ENCODE data around the gene ZCCHC24.
"Not testable (repeated sequence)": the region's sequence is repeated elsewhere in the genome, so short reads cannot be mapped to it uniquely, and the experiment has no call there.

Gene ZCCHC24

DNA sequence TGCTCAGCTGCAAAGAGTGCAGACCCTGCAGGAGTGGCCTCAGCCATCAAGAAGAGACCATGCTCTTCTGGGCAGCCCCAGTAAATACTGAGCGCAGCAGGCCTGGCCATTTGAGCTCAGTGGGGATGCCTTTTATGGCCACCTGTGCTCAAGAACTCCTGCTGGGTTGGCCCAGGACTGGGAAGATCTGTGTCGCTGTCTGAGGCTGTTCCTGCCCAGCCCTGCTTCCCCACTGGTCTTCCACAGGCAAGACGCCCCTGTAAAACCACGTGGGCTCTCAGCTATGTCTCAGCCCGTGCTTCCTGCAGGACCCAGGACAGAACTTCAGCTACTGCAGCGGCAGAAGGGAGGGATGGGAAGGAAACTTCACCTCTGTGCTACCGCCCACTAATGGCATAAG, 108.7 kb downstream of the ZCCHC24 start:
- Histone ChIP-seq H3K4me1 (ENCODE audit: control insufficient read depth, low read depth, low read length) (peaks cover 10% of the 10 kb centered on the region), H3K36me3 (ENCODE audit: control insufficient read depth, low read depth, low read length) (no peaks in the 10 kb centered on the region), H3K9me3 (ENCODE audit: control insufficient read depth, low read depth, low read length) (no peaks in the 10 kb centered on the region), H3K4me3 (ENCODE audit: low read length) (no peak overlapping the region), H3K27me3 (ENCODE audit: control insufficient read depth, insufficient read depth, low read length) (no peaks in the 10 kb centered on the region), H3K9ac (ENCODE audit: low read length) (no peak overlapping the region), H3K27ac (ENCODE audit: low read length) (no peak overlapping the region)

DNA sequence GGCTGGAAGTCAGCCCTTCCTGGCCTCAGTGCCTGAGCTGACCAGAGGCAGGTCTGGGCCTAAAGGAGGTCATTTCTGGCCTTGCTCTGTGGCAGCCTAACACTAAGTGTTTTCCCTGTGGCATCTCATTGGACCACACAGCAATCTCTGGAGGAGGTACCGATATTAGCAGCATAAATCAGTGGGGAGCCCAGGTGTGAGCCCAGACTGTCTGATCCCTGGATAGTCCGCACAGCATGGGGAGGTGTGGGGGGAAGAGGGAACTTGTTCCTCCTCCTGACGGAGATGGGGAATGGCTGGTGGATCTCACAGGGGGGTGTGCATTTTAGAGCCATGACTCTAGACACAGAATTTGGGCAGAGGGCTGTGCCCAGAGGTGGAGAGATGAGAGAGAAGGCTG, 109.1 kb downstream of the ZCCHC24 start:
- H3K27ac ChIP-seq (ENCODE audit: low read length), result no peak overlapping the region
- H3K4me3 ChIP-seq (ENCODE audit: low read length), result no peak overlapping the region
- H3K27me3 ChIP-seq (ENCODE audit: control insufficient read depth, insufficient read depth, low read length), result no peaks in the 10 kb centered on the region
- no peak overlapping the region for H3K9ac ChIP-seq (ENCODE audit: low read length)
- H3K9me3 ChIP-seq (ENCODE audit: control insufficient read depth, low read depth, low read length), result no peaks in the 10 kb centered on the region
- peaks cover 10% of the 10 kb centered on the region for H3K4me1 ChIP-seq (ENCODE audit: control insufficient read depth, low read depth, low read length)
- H3K36me3 ChIP-seq (ENCODE audit: control insufficient read depth, low read depth, low read length), result no peaks in the 10 kb centered on the region

DNA sequence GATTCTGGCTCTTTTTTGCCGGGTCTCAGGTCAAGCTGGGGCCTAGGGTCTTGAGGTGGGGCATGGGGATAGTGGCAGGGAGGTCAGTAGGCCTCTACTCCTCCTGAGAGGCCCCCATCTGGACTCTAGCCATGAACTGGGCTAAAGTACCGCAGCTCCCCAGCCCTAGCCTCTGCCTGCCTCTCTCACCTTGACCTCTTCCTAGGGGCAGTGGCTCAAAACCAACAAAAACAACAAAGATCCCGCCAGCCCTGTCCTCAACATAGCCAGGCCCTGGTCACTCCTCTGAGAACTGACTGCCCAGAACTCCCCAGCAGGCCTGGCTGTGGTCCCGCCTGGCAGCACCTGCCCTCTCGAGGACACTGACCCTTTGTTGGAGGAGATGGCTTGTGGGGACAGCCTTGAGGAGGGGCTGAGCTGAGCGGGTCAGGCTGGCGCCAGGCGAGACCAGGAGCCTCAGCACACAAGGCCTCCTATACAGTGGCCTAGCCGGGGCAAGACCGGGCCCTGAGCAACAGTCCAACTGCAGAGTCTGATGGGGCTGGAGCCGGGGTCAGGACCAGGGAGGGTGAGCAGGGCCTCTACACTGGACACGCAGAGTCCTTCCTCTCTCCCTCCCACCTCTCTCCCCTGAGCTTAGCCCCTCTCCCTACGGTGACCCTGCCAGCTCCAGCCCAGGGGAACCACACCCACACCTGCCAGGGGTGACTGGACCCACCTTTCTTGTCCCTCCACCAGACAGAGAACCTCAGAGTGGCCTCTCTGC, 109.8 kb downstream of the ZCCHC24 start:
- Histone ChIP-seq H3K27me3 (ENCODE audit: control insufficient read depth, insufficient read depth, low read length) (no peaks in the 10 kb centered on the region), H3K36me3 (ENCODE audit: control insufficient read depth, low read depth, low read length) (no peaks in the 10 kb centered on the region), H3K9ac (ENCODE audit: low read length) (no peak overlapping the region), H3K27ac (ENCODE audit: low read length) (no peak overlapping the region), H3K4me1 (ENCODE audit: control insufficient read depth, low read depth, low read length) (peaks cover 10% of the 10 kb centered on the region), H3K4me3 (ENCODE audit: low read length) (no peak overlapping the region), H3K9me3 (ENCODE audit: control insufficient read depth, low read depth, low read length) (no peaks in the 10 kb centered on the region)

DNA sequence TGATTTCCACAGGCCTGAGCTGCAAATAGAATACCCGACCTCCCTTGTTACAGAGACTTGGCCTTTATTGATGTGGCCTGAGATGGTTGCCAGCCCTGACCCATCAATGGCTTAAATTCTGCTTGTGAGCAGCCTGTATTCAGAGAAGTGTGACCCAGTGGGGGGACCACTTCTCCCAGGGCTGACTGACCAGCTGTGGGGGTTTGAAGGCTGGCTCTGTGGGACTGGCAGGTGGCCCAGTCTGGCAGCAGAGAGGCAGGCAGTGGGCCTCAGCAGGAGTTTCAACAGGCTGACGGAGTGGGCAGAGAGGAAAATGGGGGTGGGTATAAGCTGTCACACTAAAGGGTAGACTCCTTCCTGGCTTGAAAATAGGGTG, 110.3 kb downstream of the ZCCHC24 start:
- no peak overlapping the region for H3K9ac ChIP-seq (ENCODE audit: low read length)
- no peaks in the 10 kb centered on the region for H3K9me3 ChIP-seq (ENCODE audit: control insufficient read depth, low read depth, low read length)
- H3K27ac ChIP-seq (ENCODE audit: low read length), result no peak overlapping the region
- H3K4me1 ChIP-seq (ENCODE audit: control insufficient read depth, low read depth, low read length), result peaks cover 10% of the 10 kb centered on the region
- no peaks in the 10 kb centered on the region for H3K36me3 ChIP-seq (ENCODE audit: control insufficient read depth, low read depth, low read length)
- no peaks in the 10 kb centered on the region for H3K27me3 ChIP-seq (ENCODE audit: control insufficient read depth, insufficient read depth, low read length)
- H3K4me3 ChIP-seq (ENCODE audit: low read length), result no peak overlapping the region

DNA sequence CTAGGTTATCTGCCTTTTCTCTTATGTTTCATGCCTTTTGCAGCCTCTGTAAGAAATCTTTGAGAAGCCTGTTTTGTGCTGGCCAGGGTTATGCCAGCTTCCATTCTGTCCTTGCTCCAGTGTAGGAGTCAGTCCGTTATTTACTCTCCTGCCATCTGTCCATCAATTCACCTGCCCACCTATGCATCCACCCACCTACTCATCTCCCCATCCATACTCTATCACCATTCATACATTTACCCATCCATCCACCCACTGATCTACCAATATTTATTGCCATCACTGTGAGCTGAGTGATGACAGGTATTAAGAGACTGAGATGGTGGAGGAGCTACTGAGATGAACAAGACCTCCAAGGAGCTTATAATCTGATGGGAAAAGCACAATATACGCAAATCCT, 110.9 kb downstream of the ZCCHC24 start:
- H3K4me3 ChIP-seq (ENCODE audit: low read length), result no peak overlapping the region
- H3K27ac ChIP-seq (ENCODE audit: low read length), result no peak overlapping the region
- H3K9me3 ChIP-seq (ENCODE audit: control insufficient read depth, low read depth, low read length), result no peaks in the 10 kb centered on the region
- H3K36me3 ChIP-seq (ENCODE audit: control insufficient read depth, low read depth, low read length), result no peaks in the 10 kb centered on the region
- H3K4me1 ChIP-seq (ENCODE audit: control insufficient read depth, low read depth, low read length), result peaks cover 10% of the 10 kb centered on the region
- no peaks in the 10 kb centered on the region for H3K27me3 ChIP-seq (ENCODE audit: control insufficient read depth, insufficient read depth, low read length)
- H3K9ac ChIP-seq (ENCODE audit: low read length), result no peak overlapping the region

DNA sequence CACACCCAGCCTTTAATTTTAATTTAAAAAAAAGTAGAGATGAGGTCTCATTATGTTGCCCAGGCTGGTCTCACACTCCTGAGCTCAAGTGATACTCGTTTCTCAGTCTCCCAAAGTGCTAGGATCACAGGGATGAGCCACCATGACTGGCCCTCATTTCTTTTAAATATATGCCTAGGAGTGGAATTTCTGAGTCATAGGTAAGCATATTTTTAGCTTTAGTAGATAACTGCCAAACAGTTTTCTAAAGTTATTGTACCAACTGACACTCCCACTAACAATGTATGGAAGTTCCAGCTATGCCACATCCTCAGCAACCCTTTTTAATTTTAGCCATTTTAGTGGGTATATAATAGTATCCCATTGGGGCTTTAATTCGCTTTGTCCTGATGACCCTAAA, 111.9 kb downstream of the ZCCHC24 start:
- H3K4me3 ChIP-seq (ENCODE audit: low read length), result no peak overlapping the region
- no peaks in the 10 kb centered on the region for H3K27me3 ChIP-seq (ENCODE audit: control insufficient read depth, insufficient read depth, low read length)
- peaks cover 10% of the 10 kb centered on the region for H3K4me1 ChIP-seq (ENCODE audit: control insufficient read depth, low read depth, low read length)
- no peak overlapping the region for H3K9ac ChIP-seq (ENCODE audit: low read length)
- no peak overlapping the region for H3K27ac ChIP-seq (ENCODE audit: low read length)
- no peaks in the 10 kb centered on the region for H3K9me3 ChIP-seq (ENCODE audit: control insufficient read depth, low read depth, low read length)
- H3K36me3 ChIP-seq (ENCODE audit: control insufficient read depth, low read depth, low read length), result no peaks in the 10 kb centered on the region

DNA sequence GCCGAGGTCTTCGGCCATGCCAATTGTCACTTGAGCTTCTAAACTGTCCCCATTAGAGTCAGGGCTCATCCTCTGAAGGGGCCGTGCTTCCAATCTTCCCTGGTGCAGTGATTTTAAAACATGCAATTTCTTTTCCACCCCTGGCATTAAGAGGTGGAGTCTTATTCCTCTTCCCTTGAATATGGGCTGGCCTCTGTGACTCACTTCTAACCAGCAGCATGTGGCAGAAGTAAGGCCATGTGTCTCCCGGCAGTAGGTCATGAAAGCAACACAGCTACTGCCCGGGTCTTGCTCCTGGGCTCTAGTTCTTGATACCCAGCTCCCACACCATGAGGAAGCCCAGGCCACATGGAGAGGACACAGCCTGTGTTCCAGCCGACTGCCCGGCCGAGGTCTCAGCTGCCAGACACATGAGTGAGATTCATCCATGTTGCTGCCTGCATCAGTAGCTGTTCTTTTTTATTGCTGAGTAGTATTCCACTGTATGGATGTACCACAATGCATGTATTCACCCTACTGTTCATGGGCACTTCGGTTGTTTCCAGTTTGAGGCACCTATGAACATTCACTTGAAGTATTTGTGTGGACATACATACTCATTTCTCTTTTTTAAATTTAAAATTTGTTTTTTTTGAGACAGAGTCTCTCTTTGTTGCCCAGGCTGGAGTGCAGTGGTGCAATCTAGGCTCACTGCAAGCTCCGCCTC, 112.7 kb downstream of the ZCCHC24 start:
- not testable (repeated sequence) for H3K27me3 ChIP-seq (ENCODE audit: control insufficient read depth, insufficient read depth, low read length); H3K27ac ChIP-seq (ENCODE audit: low read length); H3K4me1 ChIP-seq (ENCODE audit: control insufficient read depth, low read depth, low read length); H3K9ac ChIP-seq (ENCODE audit: low read length); H3K36me3 ChIP-seq (ENCODE audit: control insufficient read depth, low read depth, low read length); H3K9me3 ChIP-seq (ENCODE audit: control insufficient read depth, low read depth, low read length); H3K4me3 ChIP-seq (ENCODE audit: low read length)

All from iPS-18a (cell line).